Peyer's patch (tissue), 4 donors: ENCODE data around the gene TNFAIP3.
A peak's percentile ranks its signal among the peaks of the same experiment; 100 is the strongest.

Experiments used
- CTCF ChIP-seq, 6 experiments: fragments of 450-650 bp in 4 of 6; fragments of 200-600 bp in 2 of 6; sonication (generic) in 1 of 6; IDR thresholded peaks; one replicate each; pipeline ENCODE4 v1.5.1; 2017 to 2019; ENCODE audit warnings: antibody characterized with exemption in 6 of 6, mild to moderate bottlenecking in 3 of 6, moderate library complexity in 1 of 6
- POLR2A ChIP-seq, 2 donors: fragments of 450-650 bp; IDR thresholded peaks; one replicate each; pipeline ENCODE4 v1.5.1; 2017; ENCODE audit warnings: antibody characterized with exemption in 2 of 2, mild to moderate bottlenecking in 2 of 2, moderate library complexity in 2 of 2

GRCh38 chr6:137921823-137922222, 54.8 kb downstream of the TNFAIP3 start:
- TF ChIP-seq CTCF (IDR thresholded peaks at IDR 0.05) (peak in 1 of 6 experiments; percentile 14), POLR2A (IDR thresholded peaks at IDR 0.05) (no peak)
